HG03196 (cell line): ENCODE data around the gene GPR137B.
"Not testable (repeated sequence)": the region's sequence is repeated elsewhere in the genome, so short reads cannot be mapped to it uniquely, and the experiment has no call there.

ENCODE experiments used
- ATAC-seq: cut with Tn5 transposase; IDR thresholded peaks from one replicate; pipeline ENCODE4 v1.9.1; 2021; ENCODE audit not compliant: unreplicated experiment

The GPR137B gene

GRCh38 chr1:236143104-236143948, 987 bp downstream of the GPR137B start:
- peak; percentile 19 for ATAC-seq

GRCh38 chr1:236144033-236144432, 1.7 kb downstream of the GPR137B start:
- no peak for ATAC-seq

GRCh38 chr1:236144446-236145150, 2.3 kb downstream of the GPR137B start:
- no peak for ATAC-seq

GRCh38 chr1:236147068-236147467, 4.7 kb downstream of the GPR137B start:
- no peak for ATAC-seq

GRCh38 chr1:236147521-236148469, 5.5 kb downstream of the GPR137B start:
- ATAC-seq = no peak

GRCh38 chr1:236148470-236148845, 6.1 kb downstream of the GPR137B start:
- ATAC-seq = no peak

- ATAC-seq = no peak
These were observed 6.8 kb downstream of the GPR137B start for GRCh38 chr1:236149003-236149595.

- no peak for ATAC-seq
These were observed 7.4 kb downstream of the GPR137B start for GRCh38 chr1:236149696-236150228.

GRCh38 chr1:236150311-236150955, 8.1 kb downstream of the GPR137B start:
- ATAC-seq = no peak

GRCh38 chr1:236150986-236151385, 8.6 kb downstream of the GPR137B start:
- no peak for ATAC-seq

- ATAC-seq = no peak
These were observed 9.5 kb downstream of the GPR137B start for GRCh38 chr1:236151739-236152424.

- ATAC-seq = no peak
These were observed 11.8 kb downstream of the GPR137B start for GRCh38 chr1:236154126-236154525.

- no peak for ATAC-seq
These were observed 12.5 kb downstream of the GPR137B start for GRCh38 chr1:236154671-236155398.

- no peak for ATAC-seq
These were observed 13.0 kb downstream of the GPR137B start for GRCh38 chr1:236155399-236155767.

GRCh38 chr1:236155841-236156503, 13.6 kb downstream of the GPR137B start:
- ATAC-seq = no peak

GRCh38 chr1:236156512-236157208, 14.3 kb downstream of the GPR137B start:
- ATAC-seq = peak; percentile 77

- not testable (repeated sequence) for ATAC-seq
These were observed 15.7 kb downstream of the GPR137B start for GRCh38 chr1:236158072-236158471.

GRCh38 chr1:236158719-236159118, 16.4 kb downstream of the GPR137B start:
- ATAC-seq = no peak
